Measurements from ENCODE around the gene RBM25.
"Not testable (repeated sequence)": the region's sequence is repeated elsewhere in the genome, so short reads cannot be mapped to it uniquely, and the experiment has no call there.

Gene RBM25

GRCh38 chr14:73168691-73169090 is 110.4 kb downstream of the RBM25 start:
- Histone ChIP-seq H3K4me3 (ENCODE audit: low read length) (no peak overlapping the region), H3K36me3 (ENCODE audit: insufficient read depth, low read length) (peaks cover 54% of the 10 kb centered on the region)

GRCh38 chr14:73169855-73170254 is 111.5 kb downstream of the RBM25 start:
- not testable (repeated sequence) for H3K4me3 ChIP-seq (ENCODE audit: low read length); H3K9ac ChIP-seq (ENCODE audit: low read depth, low read length); H3K27me3 ChIP-seq (ENCODE audit: insufficient read depth, low read length); H3K27ac ChIP-seq (ENCODE audit: low read depth, low read length); H3K9me3 ChIP-seq (ENCODE audit: insufficient read depth, low read depth, low read length)
- Histone ChIP-seq H3K36me3 (ENCODE audit: insufficient read depth, low read length) (peaks cover 57% of the 10 kb centered on the region), H3K4me1 (ENCODE audit: insufficient read depth, low read length) (peaks cover 17% of the 10 kb centered on the region)
- 85% methylated on average over 6 of the region's 6 CpGs for WGBS

More at GRCh38 chr14:73168691-73169090, 110.4 kb downstream of the RBM25 start:
- no peak overlapping the region for H3K9ac ChIP-seq (ENCODE audit: low read depth, low read length)
- no peaks in the 10 kb centered on the region for H3K9me3 ChIP-seq (ENCODE audit: insufficient read depth, low read depth, low read length)
- no peaks in the 10 kb centered on the region for H3K27me3 ChIP-seq (ENCODE audit: insufficient read depth, low read length)
- WGBS = 95% methylated on average over 14 of the region's 14 CpGs
- no peak overlapping the region for H3K27ac ChIP-seq (ENCODE audit: low read depth, low read length)
- peaks cover 17% of the 10 kb centered on the region for H3K4me1 ChIP-seq (ENCODE audit: insufficient read depth, low read length)

DNA sequence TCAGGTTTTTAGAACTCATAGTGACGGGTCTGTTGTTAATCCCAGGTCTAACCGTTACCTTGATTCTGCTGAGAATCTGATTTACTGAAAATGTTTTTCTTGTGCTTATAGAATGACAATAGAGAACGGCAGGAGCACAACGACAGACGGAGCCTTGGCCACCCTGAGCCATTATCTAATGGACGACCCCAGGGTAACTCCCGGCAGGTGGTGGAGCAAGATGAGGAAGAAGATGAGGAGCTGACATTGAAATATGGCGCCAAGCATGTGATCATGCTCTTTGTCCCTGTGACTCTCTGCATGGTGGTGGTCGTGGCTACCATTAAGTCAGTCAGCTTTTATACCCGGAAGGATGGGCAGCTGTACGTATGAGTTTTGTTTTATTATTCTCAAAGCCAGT is 112.4 kb downstream of the RBM25 start:
- Histone ChIP-seq H3K27ac (ENCODE audit: low read depth, low read length) (no peak overlapping the region), H3K27me3 (ENCODE audit: insufficient read depth, low read length) (no peaks in the 10 kb centered on the region), H3K9me3 (ENCODE audit: insufficient read depth, low read depth, low read length) (no peaks in the 10 kb centered on the region), H3K4me3 (ENCODE audit: low read length) (no peak overlapping the region), H3K36me3 (ENCODE audit: insufficient read depth, low read length) (peaks cover 63% of the 10 kb centered on the region), H3K9ac (ENCODE audit: low read depth, low read length) (no peak overlapping the region), H3K4me1 (ENCODE audit: insufficient read depth, low read length) (peaks cover 17% of the 10 kb centered on the region)
- 72% methylated on average over 11 of the region's 11 CpGs for WGBS

DNA sequence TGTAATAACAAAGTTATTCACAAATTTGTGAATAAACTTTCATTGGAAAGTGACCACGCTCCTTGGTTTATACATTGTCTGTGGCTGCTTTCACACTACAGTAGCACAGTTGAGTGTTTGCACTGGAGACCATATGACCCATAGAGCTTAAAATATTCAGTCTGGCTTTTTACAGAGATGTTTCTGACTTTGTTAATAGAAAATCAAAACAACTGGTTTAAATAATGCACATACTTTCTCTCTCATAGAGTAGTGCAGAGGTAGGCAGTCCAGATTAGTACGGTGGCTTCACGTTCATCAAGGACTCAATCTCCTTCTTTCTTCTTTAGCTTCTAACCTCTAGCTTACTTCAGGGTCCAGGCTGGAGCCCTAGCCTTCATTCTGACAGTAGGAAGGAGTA is 114.2 kb downstream of the RBM25 start:
- Histone ChIP-seq H3K36me3 (ENCODE audit: insufficient read depth, low read length) (peaks cover 70% of the 10 kb centered on the region), H3K9me3 (ENCODE audit: insufficient read depth, low read depth, low read length) (no peaks in the 10 kb centered on the region), H3K4me1 (ENCODE audit: insufficient read depth, low read length) (peaks cover 17% of the 10 kb centered on the region), H3K27ac (ENCODE audit: low read depth, low read length) (no peak overlapping the region), H3K27me3 (ENCODE audit: insufficient read depth, low read length) (no peaks in the 10 kb centered on the region), H3K4me3 (ENCODE audit: low read length) (no peak overlapping the region), H3K9ac (ENCODE audit: low read depth, low read length) (no peak overlapping the region)
- WGBS = 98% methylated on average over 3 of the region's 3 CpGs

- 89% methylated on average over 3 of the region's 3 CpGs for WGBS
- Histone ChIP-seq H3K4me3 (ENCODE audit: low read length) (no peak overlapping the region), H3K36me3 (ENCODE audit: insufficient read depth, low read length) (peaks cover 74% of the 10 kb centered on the region), H3K9ac (ENCODE audit: low read depth, low read length) (no peak overlapping the region), H3K27ac (ENCODE audit: low read depth, low read length) (no peak overlapping the region), H3K4me1 (ENCODE audit: insufficient read depth, low read length) (peaks cover 17% of the 10 kb centered on the region), H3K27me3 (ENCODE audit: insufficient read depth, low read length) (no peaks in the 10 kb centered on the region), H3K9me3 (ENCODE audit: insufficient read depth, low read depth, low read length) (no peaks in the 10 kb centered on the region)
Measured at GRCh38 chr14:73173092-73173735, 114.9 kb downstream of the RBM25 start.

Measured in HUES64 (cell line).